RWPE2 (cell line): Measurements from ENCODE around the gene EMILIN3.
A peak's percentile ranks its signal among the peaks of the same experiment; 100 is the strongest.

Source experiments
- ATAC-seq: fragments of 200-7000 bp; cut with Tn5 transposase; 3 replicates; pipeline ENCODE4 v1.9.1; 2021; ENCODE audit warnings: low read depth
- DNase-seq: peaks from one replicate; pipeline ENCODE4 v3.0.0-alpha.2; 2020; ENCODE audit warnings: low spot score
- H3K27ac ChIP-seq: fragments of 450-650 bp; 2 replicates; pipeline ENCODE4 v1.5.1; 2017; ENCODE audit warnings: mild to moderate bottlenecking; ENCODE audit not compliant: poor library complexity, severe bottlenecking
- H3K27me3 ChIP-seq: fragments of 250-450 bp; sonication (Bioruptor Pico); 2 replicates; pipeline ENCODE4 v1.5.1; 2021; ENCODE audit warnings: mild to moderate bottlenecking, moderate library complexity; ENCODE audit not compliant: insufficient read depth, poor library complexity, severe bottlenecking
- H3K36me3 ChIP-seq: fragments of 250-450 bp; sonication (Bioruptor Pico); 2 replicates; pipeline ENCODE4 v1.5.1; 2020; ENCODE audit warnings: low read depth, mild to moderate bottlenecking, moderate library complexity
- H3K4me1 ChIP-seq: fragments of 250-450 bp; sonication (Bioruptor Pico); 2 replicates; pipeline ENCODE4 v1.5.1; 2021; ENCODE audit warnings: mild to moderate bottlenecking, moderate library complexity; ENCODE audit not compliant: insufficient read depth, poor library complexity, severe bottlenecking
- H3K4me3 ChIP-seq: fragments of 250-450 bp; sonication (Bioruptor Pico); 2 replicates; pipeline ENCODE4 v1.5.1; 2021; ENCODE audit warnings: mild to moderate bottlenecking, moderate library complexity; ENCODE audit not compliant: severe bottlenecking
- H3K9me3 ChIP-seq: fragments of 250-450 bp; sonication (Bioruptor Pico); 2 replicates; pipeline ENCODE4 v1.5.1; 2021; ENCODE audit warnings: mild to moderate bottlenecking, moderate library complexity; ENCODE audit not compliant: severe bottlenecking
- CTCF ChIP-seq: fragments of 450-650 bp; IDR thresholded peaks from one replicate; pipeline ENCODE4 v1.5.1; 2017; ENCODE audit warnings: mild to moderate bottlenecking, moderate library complexity; ENCODE audit not compliant: poor library complexity, severe bottlenecking

EMILIN3 gene

GRCh38 chr20:41358717-41359116 is 7.9 kb downstream of the EMILIN3 start:
- TF ChIP-seq CTCF = no peak

GRCh38 chr20:41358230-41358629 is 8.4 kb downstream of the EMILIN3 start:
- no peaks in the 10 kb centered on the region for H3K9me3 ChIP-seq
- no peak overlapping the region for H3K27ac ChIP-seq
- DNase-seq (no peak), ATAC-seq (no peak)
- peaks cover 27% of the 10 kb centered on the region for H3K36me3 ChIP-seq
- H3K4me1 ChIP-seq = no peaks in the 10 kb centered on the region
- no peaks in the 10 kb centered on the region for H3K27me3 ChIP-seq
- H3K4me3 ChIP-seq = no peak overlapping the region
- peak; percentile 6 for TF ChIP-seq CTCF

More at GRCh38 chr20:41358717-41359116, 7.9 kb downstream of the EMILIN3 start:
- no peak overlapping the region for H3K4me3 ChIP-seq
- peaks cover 27% of the 10 kb centered on the region for H3K36me3 ChIP-seq
- ATAC-seq (no peak), DNase-seq (no peak)
- no peaks in the 10 kb centered on the region for H3K27me3 ChIP-seq
- no peaks in the 10 kb centered on the region for H3K9me3 ChIP-seq
- H3K27ac ChIP-seq = no peak overlapping the region
- no peaks in the 10 kb centered on the region for H3K4me1 ChIP-seq

GRCh38 chr20:41357424-41358163 is 9.0 kb downstream of the EMILIN3 start:
- Histone ChIP-seq H3K27me3 (no peaks in the 10 kb centered on the region), H3K27ac (no peak overlapping the region), H3K9me3 (no peaks in the 10 kb centered on the region), H3K36me3 (peaks cover 33% of the 10 kb centered on the region), H3K4me3 (no peak overlapping the region), H3K4me1 (no peaks in the 10 kb centered on the region)
- DNase-seq (peak; percentile 82), ATAC-seq (no peak)
- TF ChIP-seq CTCF = peak; percentile 32

GRCh38 chr20:41356951-41357350 is 9.7 kb downstream of the EMILIN3 start:
- no peak for DNase-seq
- Histone ChIP-seq H3K4me1 (no peaks in the 10 kb centered on the region), H3K36me3 (peaks cover 39% of the 10 kb centered on the region), H3K9me3 (no peaks in the 10 kb centered on the region), H3K27ac (no peak overlapping the region), H3K27me3 (no peaks in the 10 kb centered on the region), H3K4me3 (no peak overlapping the region)
- TF ChIP-seq CTCF = no peak
- no peak for ATAC-seq

- H3K9me3 ChIP-seq = no peaks in the 10 kb centered on the region
- ATAC-seq (no peak), DNase-seq (no peak)
- peaks cover 49% of the 10 kb centered on the region for H3K36me3 ChIP-seq
- no peak for TF ChIP-seq CTCF
- no peaks in the 10 kb centered on the region for H3K27me3 ChIP-seq
- no peak overlapping the region for H3K27ac ChIP-seq
- no peaks in the 10 kb centered on the region for H3K4me1 ChIP-seq
- H3K4me3 ChIP-seq = no peak overlapping the region
These were observed 10.9 kb downstream of the EMILIN3 start for GRCh38 chr20:41355598-41356203.
